ENCODE data around the gene CDKAL1. TPM values are rescaled to one million over a fixed set of nuclear protein-coding genes. Genes with fewer than 3 reads are reported as not detected.

Gene CDKAL1
- total RNA-seq, 1 experiment from 2014 or later = 13.8 TPM

DNA sequence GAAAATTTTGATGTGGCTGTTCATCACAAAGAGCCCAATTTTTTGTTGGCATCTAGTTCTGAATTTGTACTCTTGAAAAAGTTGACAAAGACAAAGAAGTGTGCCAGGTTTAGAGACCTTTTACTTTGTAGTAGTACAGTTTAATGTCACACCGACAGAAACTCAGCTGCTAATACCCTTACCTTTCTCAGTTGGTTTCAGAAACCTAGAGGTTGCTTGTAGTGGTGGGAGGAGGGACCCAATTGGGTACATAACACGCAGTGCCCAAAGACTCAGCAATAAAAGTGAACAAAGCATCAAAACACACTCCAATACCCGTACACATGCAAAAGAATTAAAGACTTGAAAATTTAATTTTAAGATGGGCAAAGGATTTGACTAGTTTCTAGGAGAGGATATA lies 203.7 kb downstream of the CDKAL1 start:
- intact Hi-C loops (cut with micrococcal nuclease) = no loop called here
- Histone ChIP-seq H3K79me2 (ENCODE audit: low read length) (no peaks in the 10 kb centered on the region), H3K36me3 (ENCODE audit: low read depth, low read length) (no peaks in the 10 kb centered on the region), H2AFZ (ENCODE audit: low read length) (no peak overlapping the region), H4K20me1 (ENCODE audit: low read length) (no peaks in the 10 kb centered on the region), H3K9ac (ENCODE audit: low read length) (no peak overlapping the region), H3K9me2 (replicated peaks; ENCODE audit: low read length) (no peaks in the 10 kb centered on the region), H3K9me3 (ENCODE audit: low read length) (no peaks in the 10 kb centered on the region), H3K4me2 (ENCODE audit: low read length) (no peak overlapping the region), H3F3A (ENCODE audit: low read length, unreplicated experiment) (no peaks in the 10 kb centered on the region), H3K27me3 (ENCODE audit: low read length) (no peaks in the 10 kb centered on the region), H3K4me3 (ENCODE audit: low read length) (no peak overlapping the region), H3K4me1 (ENCODE audit: insufficient read depth, low read length) (no peaks in the 10 kb centered on the region), H3K27ac (ENCODE audit: low read length) (no peak overlapping the region)
- ChIA-PET CTCF (no interaction called here), POLR2A (ENCODE audit: unreplicated experiment) (no interaction called here)
- DNase-seq = no peak
- BruUV-seq (replicated peaks) = no TSS peak
- no peak for ATAC-seq
- TF ChIP-seq, protein P1, sequence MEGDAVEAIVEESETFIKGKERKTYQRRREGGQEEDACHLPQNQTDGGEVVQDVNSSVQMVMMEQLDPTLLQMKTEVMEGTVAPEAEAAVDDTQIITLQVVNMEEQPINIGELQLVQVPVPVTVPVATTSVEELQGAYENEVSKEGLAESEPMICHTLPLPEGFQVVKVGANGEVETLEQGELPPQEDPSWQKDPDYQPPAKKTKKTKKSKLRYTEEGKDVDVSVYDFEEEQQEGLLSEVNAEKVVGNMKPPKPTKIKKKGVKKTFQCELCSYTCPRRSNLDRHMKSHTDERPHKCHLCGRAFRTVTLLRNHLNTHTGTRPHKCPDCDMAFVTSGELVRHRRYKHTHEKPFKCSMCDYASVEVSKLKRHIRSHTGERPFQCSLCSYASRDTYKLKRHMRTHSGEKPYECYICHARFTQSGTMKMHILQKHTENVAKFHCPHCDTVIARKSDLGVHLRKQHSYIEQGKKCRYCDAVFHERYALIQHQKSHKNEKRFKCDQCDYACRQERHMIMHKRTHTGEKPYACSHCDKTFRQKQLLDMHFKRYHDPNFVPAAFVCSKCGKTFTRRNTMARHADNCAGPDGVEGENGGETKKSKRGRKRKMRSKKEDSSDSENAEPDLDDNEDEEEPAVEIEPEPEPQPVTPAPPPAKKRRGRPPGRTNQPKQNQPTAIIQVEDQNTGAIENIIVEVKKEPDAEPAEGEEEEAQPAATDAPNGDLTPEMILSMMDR (conservative IDR thresholded peaks at IDR 0.05; ENCODE audit: low read depth, low read length) = no peak
- TF ChIP-seq EZH2phosphoT487 (IDR thresholded peaks at IDR 0.05; ENCODE audit: borderline replicate concordance, low read length) (no peak), EZH2 (IDR thresholded peaks at IDR 0.05; ENCODE audit: low read length, unreplicated experiment) (no peak)

DNA sequence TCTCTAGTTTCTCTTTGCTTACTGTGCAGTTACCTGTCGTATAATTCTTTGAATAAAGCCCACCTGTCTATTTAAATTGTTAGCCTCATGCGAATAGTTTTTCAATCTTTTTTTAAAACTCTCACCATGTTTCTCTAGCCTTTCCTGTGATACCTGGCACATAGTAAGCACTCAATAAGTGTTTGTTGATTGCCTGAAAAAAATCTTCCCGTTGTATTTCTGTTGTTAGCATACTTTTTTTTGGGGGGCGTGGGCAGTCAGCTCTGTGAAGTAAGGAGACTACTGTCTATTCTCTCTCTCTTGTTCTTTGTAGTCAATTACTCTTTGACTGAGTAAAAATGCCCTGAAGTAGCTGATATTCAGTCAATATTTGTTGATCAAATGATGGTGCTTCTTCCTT lies 205.8 kb downstream of the CDKAL1 start:
- ChIA-PET CTCF (no interaction called here), POLR2A (ENCODE audit: unreplicated experiment) (no interaction called here)
- DNase-seq (no peak), ATAC-seq (no peak)
- H2AFZ ChIP-seq (ENCODE audit: low read length) = no peak overlapping the region
- H4K20me1 ChIP-seq (ENCODE audit: low read length) = no peaks in the 10 kb centered on the region
- no peaks in the 10 kb centered on the region for H3K9me2 ChIP-seq (replicated peaks; ENCODE audit: low read length)
- H3K79me2 ChIP-seq (ENCODE audit: low read length) = no peaks in the 10 kb centered on the region
- no TSS peak for BruUV-seq (replicated peaks)
- intact Hi-C loops (cut with micrococcal nuclease) = no loop called here
- H3K27ac ChIP-seq (ENCODE audit: low read length) = no peak overlapping the region
- H3K9me3 ChIP-seq (ENCODE audit: low read length) = no peaks in the 10 kb centered on the region
- H3K4me3 ChIP-seq (ENCODE audit: low read length) = no peak overlapping the region
- no peak overlapping the region for H3K9ac ChIP-seq (ENCODE audit: low read length)
- H3K36me3 ChIP-seq (ENCODE audit: low read depth, low read length) = no peaks in the 10 kb centered on the region
- H3K27me3 ChIP-seq (ENCODE audit: low read length) = no peaks in the 10 kb centered on the region
- no peaks in the 10 kb centered on the region for H3F3A ChIP-seq (ENCODE audit: low read length, unreplicated experiment)
- no peak overlapping the region for H3K4me2 ChIP-seq (ENCODE audit: low read length)
- TF ChIP-seq, protein P1 (conservative IDR thresholded peaks at IDR 0.05; ENCODE audit: low read depth, low read length) = no peak
- TF ChIP-seq EZH2phosphoT487 (IDR thresholded peaks at IDR 0.05; ENCODE audit: borderline replicate concordance, low read length) (no peak), EZH2 (IDR thresholded peaks at IDR 0.05; ENCODE audit: low read length, unreplicated experiment) (no peak)
- H3K4me1 ChIP-seq (ENCODE audit: insufficient read depth, low read length) = no peaks in the 10 kb centered on the region

DNA sequence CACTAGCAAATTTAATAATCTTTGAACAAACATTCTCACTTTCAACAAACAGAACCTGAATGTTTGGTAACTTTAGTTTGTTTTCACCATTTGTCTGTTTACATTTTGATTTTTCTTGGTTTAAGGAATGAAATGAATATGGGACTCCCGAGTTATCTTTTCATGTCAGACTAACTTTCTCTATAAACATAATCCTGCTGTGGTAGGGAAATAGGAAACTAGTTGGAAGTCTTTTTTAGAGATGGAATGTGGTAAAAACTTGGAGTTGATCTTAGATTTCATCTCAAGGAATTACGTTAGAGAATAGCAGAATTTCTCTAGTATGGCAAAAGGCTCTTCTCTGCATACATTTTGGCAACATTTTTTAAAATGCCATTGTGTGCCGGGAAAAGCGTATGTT lies 206.5 kb downstream of the CDKAL1 start:
- ChIA-PET CTCF (no interaction called here), POLR2A (ENCODE audit: unreplicated experiment) (interaction anchor here (0.6 kb wide), 1 partner anchor 16 kb away, joined by 5 read pairs; no protein-coding TSS in a partner anchor)
- H4K20me1 ChIP-seq (ENCODE audit: low read length) = no peaks in the 10 kb centered on the region
- H3K9me2 ChIP-seq (replicated peaks; ENCODE audit: low read length) = no peaks in the 10 kb centered on the region
- no TSS peak for BruUV-seq (replicated peaks)
- H3F3A ChIP-seq (ENCODE audit: low read length, unreplicated experiment) = no peaks in the 10 kb centered on the region
- TF ChIP-seq EZH2 (IDR thresholded peaks at IDR 0.05; ENCODE audit: low read length, unreplicated experiment) = no peak
- no peak for TF ChIP-seq EZH2phosphoT487 (IDR thresholded peaks at IDR 0.05; ENCODE audit: borderline replicate concordance, low read length)
- TF ChIP-seq, protein P1 (conservative IDR thresholded peaks at IDR 0.05; ENCODE audit: low read depth, low read length) = no peak
- no peak overlapping the region for H3K4me2 ChIP-seq (ENCODE audit: low read length)
- H3K9me3 ChIP-seq (ENCODE audit: low read length) = no peaks in the 10 kb centered on the region
- no peaks in the 10 kb centered on the region for H3K27me3 ChIP-seq (ENCODE audit: low read length)
- H3K79me2 ChIP-seq (ENCODE audit: low read length) = no peaks in the 10 kb centered on the region
- no peak overlapping the region for H3K9ac ChIP-seq (ENCODE audit: low read length)
- intact Hi-C loops (cut with micrococcal nuclease) = no loop called here
- H3K36me3 ChIP-seq (ENCODE audit: low read depth, low read length) = no peaks in the 10 kb centered on the region
- no peak for DNase-seq
- no peak overlapping the region for H3K27ac ChIP-seq (ENCODE audit: low read length)
- no peak for ATAC-seq
- H3K4me1 ChIP-seq (ENCODE audit: insufficient read depth, low read length) = no peaks in the 10 kb centered on the region
- no peak overlapping the region for H3K4me3 ChIP-seq (ENCODE audit: low read length)
- no peak overlapping the region for H2AFZ ChIP-seq (ENCODE audit: low read length)
